Cerebellar cortex (tissue), 1 donor: ENCODE measurements around the gene LYST.
"Not testable (repeated sequence)": the region's sequence is repeated elsewhere in the genome, so short reads cannot be mapped to it uniquely, and the experiment has no call there.

Experiments
- DNase-seq: peaks from one replicate; pipeline ENCODE4 v3.0.0-alpha.2; 2015; ENCODE audit warnings: low spot score

Gene LYST

DNA sequence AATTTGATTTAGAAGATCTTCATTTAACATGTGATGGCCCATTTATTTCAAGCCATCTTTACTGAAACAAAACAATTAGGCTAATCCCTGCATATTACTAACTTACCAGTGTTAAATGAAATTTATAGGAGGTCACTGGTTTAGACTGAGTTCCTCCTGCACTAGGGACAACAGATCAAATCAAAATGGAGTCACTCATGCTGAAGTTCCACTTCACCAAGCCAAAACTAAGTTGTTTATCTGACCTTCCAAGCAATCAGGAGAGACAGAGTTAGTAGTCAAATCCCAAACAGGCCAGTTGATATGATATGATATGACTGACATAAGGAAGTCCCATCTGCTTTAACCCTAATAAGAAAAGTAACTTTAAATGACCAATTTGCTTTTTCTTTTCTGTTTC, 4.8 kb downstream of the LYST start:
- no peak for DNase-seq

DNA sequence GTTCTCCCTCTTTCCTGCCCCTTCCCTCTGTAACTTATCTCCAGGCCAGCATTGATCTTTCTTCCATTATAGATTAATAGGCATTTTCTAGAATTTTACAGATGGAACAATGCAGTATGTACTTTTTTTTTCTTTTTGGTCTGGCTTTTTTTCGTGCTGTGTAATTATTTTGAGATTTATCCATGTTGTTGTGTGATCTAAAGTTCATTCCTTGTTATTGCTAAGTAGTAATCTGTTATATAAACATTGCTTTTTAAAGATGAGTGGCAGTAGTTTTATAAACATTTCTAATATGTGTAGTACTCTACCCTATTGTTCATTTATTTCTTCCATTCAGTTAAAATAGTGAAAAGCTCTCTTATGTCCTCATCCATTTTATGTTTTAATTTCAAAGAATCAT, 5.9 kb downstream of the LYST start:
- DNase-seq, result no peak

DNA sequence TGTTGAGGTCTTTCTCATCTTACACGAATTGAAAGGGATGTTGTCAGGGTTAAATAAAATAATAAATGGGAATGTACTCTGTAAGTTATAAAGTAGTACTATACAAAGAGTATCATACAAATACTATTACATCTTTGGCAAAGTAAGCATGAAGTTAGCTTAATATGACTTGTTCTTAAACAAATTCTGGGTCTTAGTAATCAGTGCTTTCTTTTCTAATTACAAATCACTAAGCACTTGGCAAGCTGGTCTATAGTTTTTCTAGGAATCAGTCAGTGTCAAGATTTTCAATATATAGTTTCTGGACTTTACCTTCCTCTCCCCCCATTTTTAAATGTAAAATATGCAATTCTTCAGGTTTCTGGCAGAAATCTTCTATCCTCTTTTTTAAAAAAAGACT, 6.9 kb downstream of the LYST start:
- no peak for DNase-seq

DNA sequence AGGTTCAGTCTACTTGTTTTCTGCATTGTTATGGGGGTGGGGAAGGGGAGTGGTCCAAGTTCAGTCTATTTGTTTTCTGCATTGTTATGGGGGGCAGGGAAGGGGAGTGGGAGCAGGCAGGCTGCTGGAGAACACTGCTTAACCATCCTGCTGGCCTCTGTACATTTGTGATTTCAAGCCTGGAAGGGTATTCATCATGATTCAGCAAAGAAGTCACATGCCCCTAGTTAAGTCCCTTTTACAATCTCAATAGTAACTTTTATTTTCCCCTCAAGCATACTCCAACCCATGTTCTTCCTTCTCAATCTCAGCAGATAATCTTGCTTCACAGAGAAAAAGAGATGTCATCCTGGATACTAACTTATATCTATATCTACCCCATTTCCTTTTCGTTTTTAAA, 7.9 kb downstream of the LYST start:
- DNase-seq, result no peak

DNA sequence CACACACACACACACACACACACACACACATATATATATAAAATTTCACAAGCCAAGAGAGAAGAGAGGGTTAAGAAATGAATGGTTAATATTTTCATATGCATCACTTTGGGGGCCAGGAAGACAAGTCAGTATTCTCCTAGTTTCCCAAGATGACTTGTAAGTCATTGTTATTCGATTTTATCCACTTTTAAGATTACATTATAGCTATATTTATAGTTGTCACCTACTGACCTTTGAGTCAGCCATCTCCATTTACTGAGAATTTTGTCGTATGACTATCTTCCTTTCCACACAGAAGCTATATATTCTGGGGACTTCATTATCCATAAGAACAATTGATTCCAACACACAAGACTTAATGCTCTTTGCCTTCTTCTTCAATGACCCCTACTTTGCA, 8.9 kb downstream of the LYST start:
- no peak for DNase-seq

DNA sequence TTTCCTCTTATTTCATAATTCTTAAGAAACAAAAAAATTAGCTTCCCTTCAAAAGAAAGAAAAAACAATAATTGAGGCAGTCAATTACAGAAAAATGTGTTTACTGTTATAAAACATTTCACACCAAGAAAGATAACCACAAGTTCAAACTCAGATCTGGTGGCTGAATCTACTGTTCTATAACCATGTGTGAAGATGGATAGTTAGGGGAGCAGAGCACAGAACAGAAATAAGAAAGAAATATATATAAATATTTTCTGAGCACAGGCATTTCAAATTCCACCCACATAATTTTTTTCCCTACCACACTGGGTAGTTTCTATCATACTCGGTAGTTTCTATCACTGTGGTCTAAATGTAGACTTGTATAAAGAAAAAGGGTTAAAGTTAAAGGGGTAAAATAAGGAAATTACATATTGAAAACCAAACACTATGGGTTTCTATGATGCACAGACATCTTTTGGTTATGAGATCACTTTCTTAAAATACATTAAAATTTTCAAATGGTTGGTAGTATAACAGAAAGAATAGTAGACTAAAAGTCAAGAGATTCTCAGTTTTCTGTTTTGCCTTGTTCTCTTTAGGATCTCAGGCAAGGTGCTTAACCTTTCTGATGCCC, 10.8 kb downstream of the LYST start:
- DNase-seq, result no peak

DNA sequence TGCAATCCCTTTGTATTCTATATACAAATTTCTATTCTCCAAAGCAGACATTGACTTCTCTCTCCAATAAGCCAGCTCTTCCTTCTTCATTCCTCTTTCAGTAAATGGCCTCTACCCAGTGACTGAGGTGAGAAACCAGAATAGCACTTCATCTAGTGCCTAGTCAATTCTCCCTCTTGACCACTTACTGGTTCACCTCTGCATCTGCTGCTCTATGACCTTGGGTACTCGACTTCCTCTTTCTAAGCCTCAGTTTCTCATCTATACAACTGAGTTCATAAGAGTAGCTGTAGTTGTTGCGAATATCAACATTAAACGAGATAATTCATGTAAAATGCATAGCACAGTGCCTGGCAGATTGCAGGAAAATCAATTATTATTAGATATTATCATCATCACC, 12.4 kb downstream of the LYST start:
- no peak for DNase-seq

DNA sequence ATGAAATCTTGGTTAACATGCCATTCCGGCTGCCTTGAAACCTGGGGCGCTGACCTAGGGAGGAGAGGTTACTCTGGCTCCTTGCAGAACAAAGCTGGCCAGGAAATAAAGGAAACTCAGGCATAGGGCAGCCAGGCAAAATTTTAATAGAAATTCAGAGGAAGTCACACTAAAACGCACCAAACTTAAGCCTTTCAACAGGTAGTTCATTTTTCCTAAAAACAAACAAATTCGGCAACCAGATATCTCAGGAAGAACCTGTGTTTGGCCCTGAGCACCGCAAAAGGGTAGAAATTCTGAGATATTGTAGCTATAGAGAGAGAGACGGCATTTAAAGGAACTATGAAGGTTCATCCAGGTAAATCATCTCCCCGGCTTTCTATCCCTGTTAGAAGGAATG, 13.1 kb downstream of the LYST start:
- DNase-seq, result no peak

DNA sequence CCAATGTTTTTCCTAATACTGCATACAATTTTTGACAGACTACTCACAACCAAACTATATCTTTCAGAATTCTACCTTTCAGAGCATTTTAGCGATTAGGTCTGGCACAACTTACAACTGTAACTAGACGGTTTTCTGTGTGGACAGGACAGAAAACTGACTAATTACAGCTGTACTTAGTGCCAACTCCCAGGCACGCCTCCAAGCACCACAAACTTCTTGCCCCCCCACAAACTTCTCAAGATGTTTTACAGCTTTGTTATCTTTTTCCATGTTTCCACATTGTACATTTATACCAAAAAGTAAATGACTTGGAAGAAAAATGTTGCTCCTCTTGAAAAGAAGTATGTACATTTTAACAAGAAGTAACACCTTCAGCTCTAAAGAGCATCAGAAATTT, 13.8 kb downstream of the LYST start:
- DNase-seq, result no peak

DNA sequence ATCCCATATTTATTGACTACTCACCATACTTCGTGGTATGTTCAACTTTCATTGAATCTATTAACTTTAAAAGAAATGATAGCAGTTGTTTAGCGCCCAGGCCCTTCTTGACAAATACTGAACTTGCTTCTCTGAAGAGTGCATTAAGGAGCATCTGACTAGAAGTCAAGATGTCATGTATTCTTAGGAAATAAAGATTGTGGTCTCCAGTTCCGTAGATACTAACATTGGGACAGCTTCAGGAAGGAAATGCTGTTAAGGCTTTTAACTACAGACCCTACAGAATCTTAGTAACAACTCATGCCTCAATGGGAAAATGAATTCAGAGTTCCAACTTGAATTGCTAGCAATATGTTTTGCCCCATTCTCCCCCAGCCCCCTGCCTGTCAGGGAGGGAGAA, 14.8 kb downstream of the LYST start:
- no peak for DNase-seq

DNA sequence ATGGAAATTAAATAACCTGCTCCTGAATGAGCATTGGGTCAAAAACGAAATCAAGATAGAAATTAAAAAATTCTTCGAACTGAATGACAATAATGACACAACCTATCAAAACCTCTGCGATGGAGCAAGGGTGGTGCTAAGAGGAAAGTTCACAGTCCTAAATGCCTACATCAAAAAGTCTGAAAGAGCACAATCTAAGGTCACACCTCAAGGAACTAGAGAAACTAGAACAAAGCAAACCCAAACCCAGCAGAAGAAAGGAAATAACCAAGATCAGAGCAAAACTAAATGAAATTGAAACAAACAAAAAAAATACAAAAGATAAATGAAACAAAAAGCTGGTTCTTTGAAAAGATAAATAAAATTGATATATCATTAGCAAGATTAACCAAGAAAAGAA, 18.5 kb downstream of the LYST start:
- DNase-seq, result not testable (repeated sequence)

DNA sequence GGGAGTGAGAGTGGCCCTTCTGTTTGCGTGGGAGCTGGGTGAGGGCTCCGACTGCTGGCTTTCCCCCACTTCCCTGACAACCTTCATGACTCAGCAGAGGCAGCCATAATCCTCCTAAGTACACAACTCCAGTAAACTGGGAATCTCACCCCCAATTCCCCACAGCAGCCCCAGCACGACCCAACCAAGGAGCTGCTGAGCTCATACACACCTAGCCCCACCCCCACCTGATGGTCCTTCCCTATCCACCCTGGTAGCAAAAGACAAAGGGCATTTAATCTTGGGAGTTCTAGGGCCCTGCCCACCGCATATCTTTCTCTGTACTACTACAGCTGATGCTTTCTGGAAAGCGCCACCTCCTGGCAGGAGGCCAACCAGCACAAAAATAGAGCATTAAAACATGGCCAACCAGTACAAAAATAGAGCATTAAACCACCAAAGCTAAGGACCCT, 21.0 kb downstream of the LYST start:
- DNase-seq, result peak; percentile 42

DNA sequence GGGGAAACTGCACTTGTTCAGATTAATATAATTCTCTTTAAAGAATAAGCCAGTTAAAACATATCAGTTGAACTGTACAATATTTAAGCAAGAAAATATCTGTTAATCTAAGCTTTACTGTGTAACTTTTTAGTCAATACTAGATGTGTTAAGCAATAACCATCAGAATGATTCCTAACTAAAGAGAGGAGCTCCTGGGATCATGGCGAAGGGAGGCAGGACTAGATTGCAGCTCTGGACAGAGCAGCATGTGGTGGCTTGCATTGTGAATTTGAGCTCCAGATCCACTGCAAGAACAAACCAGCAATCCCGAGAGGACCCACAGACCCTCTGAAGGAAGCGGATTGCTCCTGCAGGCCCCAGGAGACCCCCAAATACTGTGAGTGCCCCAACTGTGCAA, 21.9 kb downstream of the LYST start:
- no peak for DNase-seq

DNA sequence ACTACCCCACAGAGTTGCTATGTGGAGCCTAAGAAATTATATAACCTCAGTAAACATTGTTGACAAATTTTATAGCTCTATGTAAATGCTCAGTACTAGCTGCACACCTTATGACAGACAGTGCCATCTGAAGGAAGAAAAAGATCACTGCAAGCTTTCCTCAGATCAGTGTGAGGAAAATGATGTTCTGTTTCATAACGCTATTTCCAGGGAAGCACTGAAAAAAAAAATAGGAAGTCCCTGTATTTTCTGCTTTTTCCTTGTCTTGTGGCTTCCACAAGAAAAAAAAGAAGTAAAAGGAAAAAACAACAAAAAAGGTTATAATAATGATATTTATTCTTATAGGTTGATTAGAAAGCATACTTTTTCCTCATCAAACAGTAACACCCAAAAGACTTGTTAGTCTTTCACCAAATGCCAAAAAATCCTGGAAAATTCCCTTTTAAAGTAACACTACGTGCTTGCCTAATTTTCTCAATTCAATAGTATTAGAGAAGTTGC, 23.2 kb downstream of the LYST start:
- DNase-seq, result peak; percentile 90

DNA sequence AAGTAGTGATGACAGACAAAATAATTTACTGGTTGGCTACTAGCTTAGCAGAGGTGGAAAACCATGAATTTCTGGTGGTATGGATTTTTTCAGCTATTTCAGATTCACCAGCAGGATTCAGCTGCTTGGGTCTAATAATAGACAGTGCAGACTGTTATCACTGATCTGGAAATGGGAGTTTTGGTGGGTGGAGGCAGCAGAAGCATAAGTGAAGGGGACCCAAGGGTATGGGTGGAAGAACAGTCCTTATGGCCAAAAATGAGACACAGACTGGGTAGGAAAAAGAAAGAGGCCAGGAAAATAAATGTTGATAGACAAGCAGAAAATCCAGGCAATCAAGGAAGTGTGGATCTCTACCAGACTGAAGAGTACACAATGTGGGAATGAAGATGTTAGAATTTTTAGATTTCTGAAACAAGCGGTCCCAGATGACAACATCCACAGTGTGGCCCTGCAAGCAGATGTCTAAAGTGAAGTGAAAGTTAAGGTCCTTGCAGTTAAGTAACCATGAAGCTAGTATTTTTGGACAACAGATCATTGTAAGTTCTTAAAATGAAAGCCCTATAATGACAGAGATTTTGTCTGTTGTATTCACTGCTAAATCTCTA, 24.7 kb downstream of the LYST start:
- DNase-seq, result no peak

DNA sequence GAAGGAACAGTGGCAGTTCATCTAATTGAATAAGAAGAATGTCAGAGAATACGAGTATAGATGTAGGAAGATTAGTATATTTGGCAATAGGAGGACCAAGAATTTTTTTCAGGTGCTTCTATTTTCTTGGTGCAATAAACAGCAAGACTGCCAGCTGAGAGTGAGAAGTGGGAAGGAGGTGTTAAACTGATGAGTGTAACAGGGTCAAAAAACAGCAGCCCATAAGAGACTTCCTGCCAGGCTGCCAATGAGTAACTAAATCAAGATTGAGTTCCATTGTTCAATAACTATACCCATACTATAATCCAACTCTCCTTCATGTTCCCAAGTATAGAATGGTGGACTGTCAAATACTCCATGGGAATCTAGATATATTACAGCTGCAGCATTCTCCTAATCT, 28.7 kb downstream of the LYST start:
- no peak for DNase-seq

DNA sequence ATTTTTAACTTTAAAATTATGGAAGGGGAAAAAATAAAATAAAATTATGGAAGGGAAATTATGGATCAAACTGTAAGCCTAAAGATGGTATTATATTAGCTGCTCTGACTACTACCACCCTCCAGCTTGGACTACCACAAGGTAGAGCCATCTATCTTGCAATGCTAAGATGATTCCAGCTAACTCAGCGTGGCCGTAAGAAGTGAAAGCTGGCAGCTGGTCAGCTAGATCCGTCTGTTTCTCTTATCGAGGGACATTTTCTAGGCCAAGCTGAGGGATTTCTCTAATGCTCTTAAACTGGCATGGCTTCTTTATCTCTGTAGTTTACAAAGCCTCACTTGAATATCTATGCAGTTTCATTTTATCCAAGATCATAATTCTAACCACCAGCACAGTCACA, 31.5 kb downstream of the LYST start:
- DNase-seq, result peak; percentile 85

DNA sequence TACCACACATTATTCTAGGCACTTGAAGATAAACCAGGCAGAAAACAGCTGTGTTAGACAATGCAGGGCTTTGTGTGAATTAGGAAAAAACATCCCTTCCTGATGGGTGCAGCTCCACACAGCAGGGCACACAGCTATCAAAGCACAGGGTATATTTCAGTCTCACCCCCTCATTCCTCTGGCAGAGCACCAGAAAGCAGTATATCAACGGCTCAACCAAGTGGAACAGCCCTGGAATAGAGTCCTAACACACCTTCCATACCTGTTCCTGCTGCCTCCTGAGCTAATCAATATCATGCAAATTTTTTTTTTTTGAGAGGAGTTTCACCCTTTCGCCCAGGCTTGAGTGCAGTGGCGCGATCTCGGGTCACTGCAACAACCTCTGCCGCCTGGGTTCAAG, 32.1 kb downstream of the LYST start:
- no peak for DNase-seq

DNA sequence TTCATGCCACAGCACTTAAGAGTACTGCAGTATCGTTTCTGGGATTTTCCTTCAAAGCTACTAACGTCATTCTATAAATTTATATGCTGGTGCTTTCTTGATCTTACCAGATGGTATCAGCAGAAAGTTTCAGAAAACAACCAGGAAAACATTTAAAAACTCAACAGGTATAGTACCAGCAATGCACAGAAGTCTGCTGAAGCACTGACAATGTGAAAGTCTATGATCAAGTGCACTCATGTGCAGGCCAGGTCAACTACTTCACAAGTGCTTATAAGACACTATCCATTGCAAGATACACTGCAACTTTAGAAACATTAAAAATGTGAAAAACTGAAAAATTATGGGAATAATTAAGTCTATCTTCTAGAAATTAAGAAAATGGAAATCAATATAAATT, 34.7 kb downstream of the LYST start:
- no peak for DNase-seq

DNA sequence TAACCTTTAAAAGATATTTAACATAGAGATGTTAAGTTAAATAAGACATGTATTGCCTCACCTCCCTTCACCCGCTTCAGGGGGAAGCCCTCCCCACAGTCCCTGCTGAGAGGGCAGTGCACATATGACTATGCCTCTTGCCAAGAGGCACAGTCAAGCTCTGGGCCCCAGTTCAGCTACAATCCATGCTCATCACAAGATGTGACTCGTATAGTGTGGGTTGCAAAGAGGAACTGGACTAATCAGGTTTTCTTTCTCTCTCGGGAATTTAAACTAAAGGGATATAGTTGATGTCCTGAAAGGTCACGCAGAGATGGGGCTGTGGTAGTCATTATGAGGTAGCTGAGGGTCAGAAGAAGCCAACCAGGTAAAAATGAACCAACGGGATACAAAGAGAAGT, 35.6 kb downstream of the LYST start:
- DNase-seq, result peak; percentile 79

DNA sequence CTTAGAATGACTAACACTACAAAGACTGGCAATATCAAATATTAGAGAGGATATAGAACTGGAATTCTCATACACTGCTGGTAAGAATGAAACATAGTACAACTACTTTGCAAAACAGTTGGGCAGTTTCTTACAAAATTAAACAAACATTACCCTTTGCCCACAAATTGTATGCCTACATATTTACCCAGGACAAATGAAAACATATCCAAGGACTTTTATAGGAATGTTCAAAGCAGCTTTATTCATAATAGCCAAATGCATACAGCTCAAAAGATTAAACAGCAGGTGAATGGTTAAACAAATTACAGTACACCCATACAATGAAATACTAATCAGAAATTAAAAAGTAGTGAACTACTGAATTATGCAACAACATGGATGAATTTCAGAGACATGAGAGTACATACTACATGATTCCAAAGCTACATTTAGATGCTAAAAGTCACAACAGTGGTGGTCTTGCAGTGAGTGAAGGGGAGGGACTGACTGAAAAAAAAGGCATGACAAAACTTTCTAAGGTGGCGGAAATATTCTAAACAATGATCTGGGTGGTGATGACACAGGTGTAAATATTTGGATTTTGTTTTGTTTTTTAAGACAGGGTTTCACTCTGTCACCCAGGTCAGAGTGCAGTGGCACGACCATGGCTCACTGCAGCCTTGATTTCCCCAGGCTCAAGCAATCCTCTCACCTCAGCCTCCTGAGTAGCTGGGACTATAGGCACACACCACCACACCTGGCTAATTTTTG, 40.4 kb downstream of the LYST start:
- no peak for DNase-seq

DNA sequence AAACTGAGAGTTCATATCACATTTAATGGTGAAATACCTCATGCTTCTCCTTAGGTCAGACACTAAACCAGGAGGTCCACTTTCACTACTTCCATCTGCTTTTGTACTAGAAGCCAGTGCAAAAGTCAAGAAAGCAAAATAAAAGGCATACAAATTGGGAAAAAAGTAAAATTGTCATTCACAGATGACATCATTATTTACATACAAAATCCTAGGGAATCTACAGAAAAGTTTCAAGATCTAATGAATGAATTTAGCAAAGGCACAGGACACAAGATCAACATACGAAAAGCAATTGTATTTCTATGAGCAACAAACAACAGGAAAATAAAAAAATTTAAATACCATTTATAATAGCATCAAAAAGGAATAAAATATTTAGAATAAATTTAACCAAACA, 41.5 kb downstream of the LYST start:
- no peak for DNase-seq

DNA sequence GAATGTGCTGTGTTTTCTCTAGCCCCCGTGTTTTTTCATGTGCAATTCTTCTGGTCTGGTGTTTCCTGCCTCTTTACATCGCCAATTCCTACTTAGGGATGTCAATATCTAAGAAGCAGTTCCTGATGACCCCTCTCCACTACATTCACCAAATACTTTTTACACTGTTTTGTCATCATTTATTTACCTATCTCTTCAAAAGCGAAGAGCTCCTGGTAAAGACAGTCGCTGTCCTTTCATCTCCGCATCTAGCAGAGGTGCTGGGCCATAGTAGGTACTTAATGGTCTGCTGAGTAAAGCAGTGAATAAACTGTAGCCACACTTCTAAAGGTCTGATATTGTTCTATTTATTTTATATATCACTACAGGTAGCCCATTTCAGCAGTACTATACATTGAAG, 43.0 kb downstream of the LYST start:
- DNase-seq, result no peak
